Sciatic nerve (tissue), 2 donors: ENCODE data around the gene NRARP. TPM values are rescaled to one million over a fixed set of nuclear protein-coding genes. Genes with fewer than 3 reads are reported as not detected.
"Not testable (repeated sequence)": the region's sequence is repeated elsewhere in the genome, so short reads cannot be mapped to it uniquely, and the experiment has no call there.

Experiments used
- ATAC-seq: fragments of 200-7000 bp; cut with Tn5 transposase; one replicate; pipeline ENCODE4 v1.9.1; 2020; ENCODE audit warnings: mild to moderate bottlenecking, moderate library complexity
- DNase-seq: peaks from one replicate; pipeline ENCODE4 v3.0.0-alpha.2; 2020; ENCODE audit warnings: low spot score
- intact Hi-C: fragments of 100-400 bp; cut with DNase I; formaldehyde crosslinking; loops from one replicate; pipeline ENCODE4 v1.14.2; 2022
- total RNA-seq: library from RNA; stranded (reverse); fragmentation: NEBNext Ultra II Directional; extraction: Animal tissue kit (Norgen Biotek cat#: 25700); gene quantifications from one replicate; pipeline ENCODE4 v1.2.1, GENCODE V29; 2021
- donor health status: DM: no; HTN: no; CAD: no.
- donor health status: DM: no; HTN: no; CAD: no.

NRARP gene
- total RNA-seq, 1 donor from 2014 or later: 18.5 TPM

- ATAC-seq: no peak
- DNase-seq: no peak
- intact Hi-C loops: no loop called here
Measured at GRCh38 chr9:137270929-137271695, 31.0 kb downstream of the NRARP start.

GRCh38 chr9:137269231-137269772 lies 32.8 kb downstream of the NRARP start:
- intact Hi-C loops: no loop called here
- ATAC-seq: peak; percentile 45
- no peak for DNase-seq

GRCh38 chr9:137268538-137269201 lies 33.4 kb downstream of the NRARP start:
- DNase-seq (no peak), ATAC-seq (no peak)
- intact Hi-C loops: no loop called here

- DNase-seq (no peak), ATAC-seq (no peak)
- intact Hi-C loops: no loop called here
Measured at GRCh38 chr9:137267933-137268355, 34.1 kb downstream of the NRARP start.

GRCh38 chr9:137266585-137267453 lies 35.3 kb downstream of the NRARP start:
- DNase-seq (no peak), ATAC-seq (no peak)
- intact Hi-C loops: no loop called here

- ATAC-seq (no peak), DNase-seq (no peak)
- intact Hi-C loops: no loop called here
Measured at GRCh38 chr9:137266162-137266527, 35.9 kb downstream of the NRARP start.

GRCh38 chr9:137265496-137266161 lies 36.4 kb downstream of the NRARP start:
- ATAC-seq (no peak), DNase-seq (no peak)
- intact Hi-C loops: no loop called here

GRCh38 chr9:137264067-137264466 lies 38.0 kb downstream of the NRARP start:
- no peak for ATAC-seq
- intact Hi-C loops: no loop called here
- no peak for DNase-seq

GRCh38 chr9:137263506-137263905 lies 38.6 kb downstream of the NRARP start:
- intact Hi-C loops: no loop called here
- DNase-seq (no peak), ATAC-seq (no peak)

- DNase-seq: no peak
- intact Hi-C loops: no loop called here
- ATAC-seq: no peak
Measured at GRCh38 chr9:137262909-137263285, 39.2 kb downstream of the NRARP start.

GRCh38 chr9:137262173-137262908 lies 39.7 kb downstream of the NRARP start:
- DNase-seq, intact Hi-C loops, ATAC-seq: not testable (repeated sequence)

- intact Hi-C loops: no loop called here
- DNase-seq: no peak
- no peak for ATAC-seq
Measured at GRCh38 chr9:137256856-137257255, 45.2 kb downstream of the NRARP start.

- DNase-seq (no peak), ATAC-seq (no peak)
- intact Hi-C loops: no loop called here
Measured at GRCh38 chr9:137256362-137256761, 45.7 kb downstream of the NRARP start.

- peak; percentile 3 for ATAC-seq
- intact Hi-C loops: no loop called here
- no peak for DNase-seq
Measured at GRCh38 chr9:137255448-137256114, 46.5 kb downstream of the NRARP start.

GRCh38 chr9:137254624-137255447 lies 47.2 kb downstream of the NRARP start, which contains the start of gene NELFB:
Gene NELFB (plus strand): TSS chr9:137255327.
- intact Hi-C loops: no loop called here
- ATAC-seq (peak; percentile 89), DNase-seq (peak; percentile 96)

- DNase-seq (no peak), ATAC-seq (peak; percentile 1)
- intact Hi-C loops: no loop called here
Measured at GRCh38 chr9:137253717-137254623, 48.1 kb downstream of the NRARP start.
